ENCODE measurements around the gene AMBP.

Gene AMBP

GRCh38 chr9:114117614-114117995, 39.5 kb upstream of the AMBP start:
- no peak for DNase-seq (ENCODE audit: low read depth)
- no peak for TF ChIP-seq CTCF (conservative IDR thresholded peaks at IDR 0.05; ENCODE audit: low read length)
- no peak overlapping the region for H3K4me3 ChIP-seq (ENCODE audit: low read length)

GRCh38 chr9:114116126-114116747, 38.1 kb upstream of the AMBP start:
- no peak for DNase-seq (ENCODE audit: low read depth)
- no peak overlapping the region for H3K4me3 ChIP-seq (ENCODE audit: low read length)
- no peak for TF ChIP-seq CTCF (conservative IDR thresholded peaks at IDR 0.05; ENCODE audit: low read length)

- no peak for DNase-seq (ENCODE audit: low read depth)
- TF ChIP-seq CTCF (conservative IDR thresholded peaks at IDR 0.05; ENCODE audit: low read length), result no peak
- no peak overlapping the region for H3K4me3 ChIP-seq (ENCODE audit: low read length)
These were observed 37.6 kb upstream of the AMBP start for GRCh38 chr9:114115654-114116125.

- no peak for TF ChIP-seq CTCF (conservative IDR thresholded peaks at IDR 0.05; ENCODE audit: low read length)
- peak; percentile 23 for DNase-seq (ENCODE audit: low read depth)
- no peak overlapping the region for H3K4me3 ChIP-seq (ENCODE audit: low read length)
These were observed 36.3 kb upstream of the AMBP start for GRCh38 chr9:114114364-114114763.

- peak; percentile 81 for DNase-seq (ENCODE audit: low read depth)
- TF ChIP-seq CTCF (conservative IDR thresholded peaks at IDR 0.05; ENCODE audit: low read length), result no peak
- no peak overlapping the region for H3K4me3 ChIP-seq (ENCODE audit: low read length)
These were observed 34.9 kb upstream of the AMBP start for GRCh38 chr9:114112778-114113584.

- no peak for TF ChIP-seq CTCF (conservative IDR thresholded peaks at IDR 0.05; ENCODE audit: low read length)
- no peak overlapping the region for H3K4me3 ChIP-seq (ENCODE audit: low read length)
- DNase-seq (ENCODE audit: low read depth), result peak; percentile 40
These were observed 34.2 kb upstream of the AMBP start for GRCh38 chr9:114112325-114112724.

- peak; percentile 91 for DNase-seq (ENCODE audit: low read depth)
- no peak overlapping the region for H3K4me3 ChIP-seq (ENCODE audit: low read length)
- TF ChIP-seq CTCF (conservative IDR thresholded peaks at IDR 0.05; ENCODE audit: low read length), result no peak
These were observed 32.1 kb upstream of the AMBP start for GRCh38 chr9:114110180-114110579.
